Astrocyte (in vitro differentiated cells and primary cell): ENCODE data around the gene RAB36. TPM values are rescaled to one million over a fixed set of nuclear protein-coding genes. Genes with fewer than 3 reads are reported as not detected.

Experiments
- DNase-seq: peaks from one replicate; pipeline ENCODE4 v3.0.0-alpha.2; 2010; ENCODE audit warnings: low read depth
- FAIRE-seq: peaks from 2 replicates; lab custom pipeline; 2011; peaks lifted over from hg19 to GRCh38; lab: Jason Lieb, UNC
- H2AFZ ChIP-seq: 2 replicates; pipeline ENCODE4 v1.6.0; 2012; ENCODE audit warnings: low read depth, low read length, inconsistent platforms
- H3K27ac ChIP-seq: 2 replicates; pipeline ENCODE4 v1.5.1; 2011; ENCODE audit warnings: low read depth, low read length, inconsistent platforms
- H3K27me3 ChIP-seq: 2 replicates; pipeline ENCODE4 v1.6.0; 2011; ENCODE audit warnings: low read length, inconsistent platforms; ENCODE audit not compliant: insufficient read depth
- H3K36me3 ChIP-seq: 2 replicates; pipeline ENCODE4 v1.5.1; 2011; ENCODE audit warnings: low read length, inconsistent platforms; ENCODE audit not compliant: insufficient read depth
- H3K4me1 ChIP-seq: 2 replicates; pipeline ENCODE4 v1.5.1; 2011; ENCODE audit warnings: low read length, inconsistent platforms; ENCODE audit not compliant: insufficient read depth
- H3K4me2 ChIP-seq: 2 replicates; pipeline ENCODE4 v1.6.0; 2012; ENCODE audit warnings: low read length, inconsistent platforms
- H3K4me3 ChIP-seq: 2 replicates; pipeline ENCODE4 v1.5.1; 2011; ENCODE audit warnings: low read depth, mild to moderate bottlenecking, low read length, inconsistent platforms; ENCODE audit not compliant: insufficient read depth
- H3K79me2 ChIP-seq: 2 replicates; pipeline ENCODE4 v1.6.0; 2012; ENCODE audit warnings: mild to moderate bottlenecking, low read length, inconsistent platforms; ENCODE audit not compliant: insufficient read depth
- H3K9ac ChIP-seq: 2 replicates; pipeline ENCODE4 v1.6.0; 2012; ENCODE audit warnings: mild to moderate bottlenecking, low read length, inconsistent platforms
- H3K9me3 ChIP-seq: 2 replicates; pipeline ENCODE4 v1.5.1; 2012; ENCODE audit warnings: low read depth, mild to moderate bottlenecking, low read length, inconsistent platforms; ENCODE audit not compliant: insufficient read depth
- H4K20me1 ChIP-seq: 2 replicates; pipeline ENCODE4 v1.6.0; 2012; ENCODE audit warnings: low read length, inconsistent platforms; ENCODE audit not compliant: insufficient read depth
- H3K27ac Mint-ChIP-seq: one replicate; pipeline ENCODE4 v1.8.0; 2021; ENCODE audit warnings: mild to moderate bottlenecking, mixed read lengths; ENCODE audit not compliant: unreplicated experiment
- H3K27me3 Mint-ChIP-seq: one replicate; pipeline ENCODE4 v1.8.0; 2021; ENCODE audit warnings: low read depth, mixed read lengths; ENCODE audit not compliant: unreplicated experiment
- H3K36me3 Mint-ChIP-seq: one replicate; pipeline ENCODE4 v1.8.0; 2021; ENCODE audit warnings: low read depth, mixed read lengths; ENCODE audit not compliant: unreplicated experiment
- H3K4me1 Mint-ChIP-seq: one replicate; pipeline ENCODE4 v1.8.0; 2021; ENCODE audit warnings: low read depth, mixed read lengths; ENCODE audit not compliant: unreplicated experiment
- H3K4me3 Mint-ChIP-seq: one replicate; pipeline ENCODE4 v1.8.0; 2021; ENCODE audit warnings: mild to moderate bottlenecking, moderate library complexity, mixed read lengths; ENCODE audit not compliant: unreplicated experiment
- H3K9me3 Mint-ChIP-seq: one replicate; pipeline ENCODE4 v1.8.0; 2021; ENCODE audit warnings: mild to moderate bottlenecking, mixed read lengths; ENCODE audit not compliant: unreplicated experiment
- CTCF ChIP-seq: IDR thresholded peaks from 2 replicates; pipeline ENCODE4 v1.5.1; 2011; ENCODE audit warnings: low read depth, mild to moderate bottlenecking, inconsistent platforms, low read length, moderate library complexity; ENCODE audit not compliant: insufficient read depth
- EZH2 ChIP-seq: IDR thresholded peaks from 2 replicates; pipeline ENCODE4 v1.6.1; 2012; ENCODE audit warnings: mild to moderate bottlenecking, low read length, inconsistent platforms; ENCODE audit not compliant: insufficient read depth
- total RNA-seq: library from RNA; stranded (reverse); gene quantifications from 2 replicates; pipeline ENCODE4 v1.2.1, GENCODE V29; 2021

Gene RAB36
- total RNA-seq, 1 donor from 2014 or later, result 5.2 TPM

- Histone ChIP-seq H3K9me3 (no peaks in the 10 kb centered on the region), H3K4me1 (no peaks in the 10 kb centered on the region), H3K9ac (no peak overlapping the region), H3K79me2 (no peaks in the 10 kb centered on the region), H3K27ac (no peak overlapping the region), H3K36me3 (no peaks in the 10 kb centered on the region), H3K4me3 (no peak overlapping the region), H3K4me2 (no peak overlapping the region), H3K27me3 (peaks cover 4% of the 10 kb centered on the region), H4K20me1 (no peaks in the 10 kb centered on the region), H2AFZ (no peak overlapping the region)
- no peak for DNase-seq
- Mint-ChIP-seq H3K4me3 (no peak overlapping the region), H3K4me1 (no peaks in the 10 kb centered on the region), H3K27ac (no peak overlapping the region), H3K36me3 (no peaks in the 10 kb centered on the region), H3K9me3 (no peaks in the 10 kb centered on the region), H3K27me3 (peaks cover 36% of the 10 kb centered on the region)
- FAIRE-seq, result no peak
- TF ChIP-seq EZH2 (no peak), CTCF (no peak)
These were observed 13.3 kb upstream of the RAB36 start for GRCh38 chr22:23131931-23132330.

DNA sequence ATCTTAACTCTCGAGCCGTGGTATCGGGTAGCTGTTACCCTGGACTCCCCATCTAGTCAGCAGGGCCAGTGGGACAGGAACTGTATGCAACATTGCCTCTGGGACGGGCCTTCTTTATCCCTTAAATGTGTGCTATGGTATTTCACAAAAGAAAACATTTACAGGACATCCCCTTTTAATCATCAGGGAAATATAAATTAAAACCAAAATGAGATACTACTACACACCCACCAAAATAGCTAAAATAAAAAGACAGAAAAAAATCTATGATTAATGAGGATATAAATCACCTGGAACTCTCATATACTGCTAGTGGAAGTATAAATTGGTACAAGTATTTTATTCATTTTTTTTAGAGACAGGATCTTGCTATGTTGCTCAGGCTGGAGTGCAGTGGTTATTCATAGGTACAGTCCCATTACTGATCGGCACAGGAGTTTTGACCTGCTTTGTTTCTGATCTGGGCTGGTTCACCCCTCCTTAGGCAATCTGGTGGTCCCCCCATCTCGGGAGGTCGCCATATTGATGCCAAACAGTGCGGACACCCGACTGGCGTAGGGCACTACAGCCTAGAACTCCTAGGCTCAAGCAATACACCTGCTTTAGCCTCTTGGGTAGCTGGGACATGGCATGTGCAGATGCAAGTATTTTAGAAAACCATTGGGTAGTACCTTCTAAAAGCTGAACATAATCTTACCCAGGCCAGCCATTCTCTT is 12.7 kb upstream of the RAB36 start:
- H3K27me3 Mint-ChIP-seq, result peaks cover 36% of the 10 kb centered on the region
- no peaks in the 10 kb centered on the region for H3K4me1 Mint-ChIP-seq
- no peaks in the 10 kb centered on the region for H3K9me3 ChIP-seq

More for the DNA sequence above, 12.7 kb upstream of the RAB36 start:
- Mint-ChIP-seq H3K27ac (no peak overlapping the region), H3K9me3 (no peaks in the 10 kb centered on the region), H3K4me3 (no peak overlapping the region), H3K36me3 (no peaks in the 10 kb centered on the region)
- no peak overlapping the region for H3K4me2 ChIP-seq
- H3K9ac ChIP-seq, result no peak overlapping the region
- H3K4me1 ChIP-seq, result no peaks in the 10 kb centered on the region
- no peak overlapping the region for H3K27ac ChIP-seq
- H3K27me3 ChIP-seq, result peaks cover 4% of the 10 kb centered on the region
- DNase-seq (no peak), FAIRE-seq (no peak)
- no peaks in the 10 kb centered on the region for H3K79me2 ChIP-seq
- TF ChIP-seq CTCF, result no peak
- TF ChIP-seq EZH2, result no peak
- H2AFZ ChIP-seq, result no peak overlapping the region
- H3K4me3 ChIP-seq, result no peak overlapping the region
- no peaks in the 10 kb centered on the region for H4K20me1 ChIP-seq
- H3K36me3 ChIP-seq, result no peaks in the 10 kb centered on the region
